B cell (primary cell): ENCODE results near the gene GFOD1. TPM values are rescaled to one million over a fixed set of nuclear protein-coding genes. Genes with fewer than 3 reads are reported as not detected.
"Not testable (repeated sequence)": the region's sequence is repeated elsewhere in the genome, so short reads cannot be mapped to it uniquely, and the experiment has no call there.

Experiments
- ATAC-seq: fragments of 200-7000 bp; cut with Tn5 transposase; one replicate; pipeline ENCODE4 v1.10.0; 2021; ENCODE audit warnings: low read depth, mild to moderate bottlenecking, moderate number of reproducible peaks, moderate library complexity
- CTCF ChIA-PET: fragments of 350-600 bp; sonication (Branson Sonifier 250); formaldehyde crosslinking; loops from one replicate; lab custom pipeline; 2021; ENCODE audit warnings: antibody characterized with exemption, inconsistent platforms; lab: Charles Lee
- POLR2A ChIA-PET: fragments of 350-600 bp; sonication (Branson Sonifier 250); formaldehyde crosslinking; loops from one replicate; lab custom pipeline; 2021; ENCODE audit warnings: antibody characterized with exemption; lab: Charles Lee
- DNase-seq: peaks from one replicate; pipeline ENCODE4 v3.0.0; 2013
- H2AFZ ChIP-seq: 2 replicates; pipeline ENCODE4 v1.6.1; 2012; ENCODE audit warnings: mild to moderate bottlenecking, low read depth, low read length; ENCODE audit not compliant: insufficient read depth, poor library complexity, severe bottlenecking
- H3K27ac ChIP-seq, 2 donors: 1 replicate in 1 of 2; 2 replicates in 1 of 2; pipeline ENCODE4 v1.5.1; 2012 to 2013; ENCODE audit warnings: low read length in 2 of 2, mild to moderate bottlenecking in 2 of 2, moderate library complexity in 1 of 2
- H3K27me3 ChIP-seq, 4 experiments: fragments of 200-600 bp in 1 of 4; sonication (generic) in 1 of 4; replicated peaks in 1 of 4; 1 replicate in 2 of 4; 2 replicates in 2 of 4; pipeline versions ENCODE4 v1.6.1 to v1.7.0; 2013 to 2016; ENCODE audit warnings: low read length in 3 of 4, mild to moderate bottlenecking in 2 of 4, mixed read lengths in 1 of 4, moderate library complexity in 1 of 4; ENCODE audit not compliant: insufficient read depth in 4 of 4, control insufficient read depth in 3 of 4; ENCODE audit errors: control extremely low read depth in 1 of 4
- H3K36me3 ChIP-seq, 2 experiments: replicated peaks in 1 of 2; 1 replicate in 1 of 2; 2 replicates in 1 of 2; pipeline versions ENCODE4 v1.6.1 to v1.7.1; 2013; ENCODE audit warnings: low read length in 1 of 2; ENCODE audit not compliant: insufficient read depth in 2 of 2, control insufficient read depth in 1 of 2; ENCODE audit errors: control extremely low read depth in 1 of 2, extremely low read depth in 1 of 2
- H3K4me1 ChIP-seq, 2 donors: fragments of 200-600 bp in 1 of 2; sonication (generic) in 1 of 2; 1 replicate in 1 of 2; 2 replicates in 1 of 2; pipeline versions ENCODE4 v1.5.1 to v1.6.1; 2013 to 2017; ENCODE audit warnings: low read length in 2 of 2; ENCODE audit not compliant: control insufficient read depth in 2 of 2, insufficient read depth in 2 of 2
- H3K4me2 ChIP-seq: replicated peaks from 2 replicates; pipeline ENCODE3; 2012; ENCODE audit warnings: mild to moderate bottlenecking, low read depth, low read length; ENCODE audit not compliant: poor library complexity, severe bottlenecking
- H3K4me3 ChIP-seq, 5 experiments: fragments of 200-600 bp in 1 of 5; sonication (generic) in 1 of 5; 1 replicate in 3 of 5; 2 replicates in 2 of 5; pipeline versions ENCODE4 v1.5.1 to v1.7.0; 2011 to 2016; ENCODE audit warnings: low read length in 4 of 5, mild to moderate bottlenecking in 4 of 5, low read depth in 2 of 5, control low read depth in 1 of 5, moderate library complexity in 1 of 5; ENCODE audit not compliant: insufficient read depth in 1 of 5; ENCODE audit errors: control extremely low read depth in 1 of 5, extremely low read depth in 1 of 5
- H3K79me2 ChIP-seq: fragments of 200-600 bp; sonication (generic); one replicate; pipeline ENCODE4 v1.6.0; 2016; ENCODE audit warnings: low read length; ENCODE audit not compliant: control insufficient read depth, insufficient read depth
- H3K9ac ChIP-seq: fragments of 200-600 bp; sonication (generic); 2 replicates; pipeline ENCODE4 v1.6.1; 2017; ENCODE audit warnings: mild to moderate bottlenecking, low read length, moderate library complexity
- H3K9me3 ChIP-seq, 3 donors: one replicate each; pipeline versions ENCODE4 v1.6.1 to v1.7.1; 2013; ENCODE audit warnings: low read length in 2 of 3; ENCODE audit not compliant: control insufficient read depth in 2 of 3, insufficient read depth in 1 of 3; ENCODE audit errors: control extremely low read depth in 1 of 3
- H4K20me1 ChIP-seq: 2 replicates; pipeline ENCODE4 v1.6.0; 2012; ENCODE audit warnings: mild to moderate bottlenecking, low read length; ENCODE audit not compliant: insufficient read depth, control insufficient read depth, poor library complexity, severe bottlenecking
- H3K27ac Mint-ChIP-seq: one replicate; pipeline ENCODE4 v1.8.0; 2021; ENCODE audit warnings: mixed read lengths
- H3K27me3 Mint-ChIP-seq: one replicate; pipeline ENCODE4 v1.8.0; 2021; ENCODE audit warnings: mixed read lengths
- H3K4me1 Mint-ChIP-seq: one replicate; pipeline ENCODE4 v1.8.0; 2021; ENCODE audit warnings: mixed read lengths
- H3K4me3 Mint-ChIP-seq: one replicate; pipeline ENCODE4 v1.8.0; 2021; ENCODE audit warnings: mixed read lengths
- H3K9me3 Mint-ChIP-seq: one replicate; pipeline ENCODE4 v1.8.0; 2022; ENCODE audit warnings: mixed read lengths; ENCODE audit not compliant: insufficient read depth
- EZH2 ChIP-seq: IDR thresholded peaks from 2 replicates; pipeline ENCODE4 v1.6.1; 2012; ENCODE audit warnings: borderline replicate concordance, low read depth, mild to moderate bottlenecking, moderate library complexity, low read length; ENCODE audit not compliant: insufficient read depth, poor library complexity, severe bottlenecking
- WGBS: methylation state at CpG from one replicate; pipeline ENCODE4 v1.1.5; 2013; ENCODE audit warnings: missing lambda C conversion rate; ENCODE audit not compliant: insufficient coverage; 5-methylcytosine and 5-hydroxymethylcytosine counted together
- intact Hi-C: fragments of 100-400 bp; cut with micrococcal nuclease; formaldehyde crosslinking; loops from one replicate; pipeline ENCODE4 v1.10.0; 2022
- polyA plus RNA-seq: library from polyadenylated mRNA; depleted of rRNA; stranded (reverse); fragments of >200 nt; gene quantifications from 2 replicates; pipeline ENCODE4 v1.2.3, GENCODE V29; 2012
- total RNA-seq, 2 donors: library from RNA; stranded (reverse); fragments of 120-200 nt in 1 of 2; gene quantifications; 1 replicate in 1 of 2; 2 replicates in 1 of 2; pipeline versions ENCODE4 v1.2.3 to v1.2.4, GENCODE V29; 2013 to 2022
- TF ChIP-seq, protein P1 (sequence below): fragments of 200-600 bp; IDR thresholded peaks from one replicate; pipeline ENCODE4 v1.8.0; 2022; ENCODE audit warnings: antibody characterized with exemption, mild to moderate bottlenecking

The GFOD1 gene
- total and polyA plus RNA-seq, 2 donors (not counting 1 experiment from before 2014, with no cell fraction given), result 8.3 to 42.4 TPM

DNA sequence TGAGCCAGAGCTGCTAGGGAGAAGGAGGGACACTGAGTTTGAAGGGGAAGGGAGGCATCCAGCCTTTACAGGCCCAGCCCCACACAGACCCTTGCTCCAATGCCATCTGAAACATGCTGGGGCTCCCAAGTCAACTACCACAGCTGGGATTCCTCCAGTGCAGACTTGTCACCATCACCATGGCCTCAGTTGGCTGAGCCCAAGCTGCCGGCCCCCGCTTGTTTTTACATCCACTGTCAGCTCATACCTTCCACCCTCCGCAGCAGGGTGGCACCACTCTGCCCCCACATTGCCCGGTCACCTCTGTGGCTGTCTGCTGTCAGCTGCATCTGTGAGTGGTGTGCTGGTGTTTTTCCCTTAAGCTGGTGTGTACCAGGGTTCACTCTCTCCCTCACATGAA lies 26.1 kb downstream of the GFOD1 start:
- Histone ChIP-seq H3K27me3 (no peaks in the 10 kb centered on the region), H3K4me1 (peaks cover 35 to 61% of the 10 kb centered on the region in 2 donors), H3K9me3 (no peaks in the 10 kb centered on the region), H3K4me2 (no peak overlapping the region), H3K27ac (no peak overlapping the region), H3K4me3 (no peak overlapping the region), H3K9ac (no peak overlapping the region), H3K36me3 (peaks cover 0 to 5% of the 10 kb centered on the region in 2 experiments), H3K79me2 (peaks cover 48% of the 10 kb centered on the region), H2AFZ (no peak overlapping the region), H4K20me1 (no peaks in the 10 kb centered on the region)
- POLR2A ChIA-PET, result no interaction called here
- ATAC-seq (no peak), DNase-seq (no peak)
- TF ChIP-seq EZH2, result no peak
- TF ChIP-seq, protein P1, sequence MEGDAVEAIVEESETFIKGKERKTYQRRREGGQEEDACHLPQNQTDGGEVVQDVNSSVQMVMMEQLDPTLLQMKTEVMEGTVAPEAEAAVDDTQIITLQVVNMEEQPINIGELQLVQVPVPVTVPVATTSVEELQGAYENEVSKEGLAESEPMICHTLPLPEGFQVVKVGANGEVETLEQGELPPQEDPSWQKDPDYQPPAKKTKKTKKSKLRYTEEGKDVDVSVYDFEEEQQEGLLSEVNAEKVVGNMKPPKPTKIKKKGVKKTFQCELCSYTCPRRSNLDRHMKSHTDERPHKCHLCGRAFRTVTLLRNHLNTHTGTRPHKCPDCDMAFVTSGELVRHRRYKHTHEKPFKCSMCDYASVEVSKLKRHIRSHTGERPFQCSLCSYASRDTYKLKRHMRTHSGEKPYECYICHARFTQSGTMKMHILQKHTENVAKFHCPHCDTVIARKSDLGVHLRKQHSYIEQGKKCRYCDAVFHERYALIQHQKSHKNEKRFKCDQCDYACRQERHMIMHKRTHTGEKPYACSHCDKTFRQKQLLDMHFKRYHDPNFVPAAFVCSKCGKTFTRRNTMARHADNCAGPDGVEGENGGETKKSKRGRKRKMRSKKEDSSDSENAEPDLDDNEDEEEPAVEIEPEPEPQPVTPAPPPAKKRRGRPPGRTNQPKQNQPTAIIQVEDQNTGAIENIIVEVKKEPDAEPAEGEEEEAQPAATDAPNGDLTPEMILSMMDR, result no peak
- H3K27ac Mint-ChIP-seq, result peak overlapping the region; percentile 20
- H3K27me3 Mint-ChIP-seq, result no peaks in the 10 kb centered on the region
- H3K9me3 Mint-ChIP-seq, result no peaks in the 10 kb centered on the region
- no CpG with 5 or more reads among the region's 4 CpGs for WGBS
- no peak overlapping the region for H3K4me3 Mint-ChIP-seq
- peaks cover 78% of the 10 kb centered on the region for H3K4me1 Mint-ChIP-seq
- CTCF ChIA-PET, result no interaction called here
- intact Hi-C loops, result no loop called here

DNA sequence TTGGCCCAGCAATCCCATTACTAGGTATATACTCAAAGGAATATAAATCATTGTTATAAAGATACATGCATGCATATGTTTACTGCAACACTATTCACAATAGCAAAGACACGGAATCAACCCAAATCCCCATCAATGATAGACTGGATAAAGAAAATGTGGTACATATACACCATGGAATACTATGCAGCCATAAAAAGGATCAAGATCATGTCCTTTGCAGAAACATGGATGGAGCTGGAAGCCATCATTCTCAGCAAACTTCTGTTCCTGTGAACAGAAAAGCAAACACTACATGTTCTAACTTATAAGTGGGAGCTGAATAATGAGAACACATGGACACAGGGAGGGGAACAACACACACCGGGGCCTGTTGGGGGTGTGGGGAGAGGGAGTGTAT lies 27.1 kb downstream of the GFOD1 start:
- POLR2A ChIA-PET, H3K4me3 ChIP-seq, H2AFZ ChIP-seq, H3K27me3 Mint-ChIP-seq, H4K20me1 ChIP-seq, CTCF ChIA-PET, H3K27me3 ChIP-seq, H3K9me3 Mint-ChIP-seq, H3K4me3 Mint-ChIP-seq, ATAC-seq, H3K27ac ChIP-seq, DNase-seq, H3K9ac ChIP-seq, intact Hi-C loops, H3K4me2 ChIP-seq, H3K9me3 ChIP-seq, H3K36me3 ChIP-seq, H3K27ac Mint-ChIP-seq: not testable (repeated sequence)
- no CpG with 5 or more reads among the region's 2 CpGs for WGBS
- peaks cover 77% of the 10 kb centered on the region for H3K4me1 Mint-ChIP-seq
- Histone ChIP-seq H3K79me2 (peaks cover 55% of the 10 kb centered on the region), H3K4me1 (peaks cover 43 to 60% of the 10 kb centered on the region in 2 donors)
